Endothelial cell of umbilical vein (primary cell): ENCODE measurements around the gene COL13A1.

Experiments used
- EZH2 ChIP-seq: IDR thresholded peaks from 2 replicates; pipeline ENCODE4 v1.6.1; 2012; ENCODE audit warnings: borderline replicate concordance, low read depth, mild to moderate bottlenecking, moderate library complexity, low read length, inconsistent platforms; ENCODE audit not compliant: severe bottlenecking
- FOS ChIP-seq: IDR thresholded peaks from 2 replicates; pipeline ENCODE4 v1.6.1; 2011; ENCODE audit warnings: mild to moderate bottlenecking, low read length, moderate library complexity, borderline replicate concordance; ENCODE audit not compliant: insufficient read depth
- GATA2 ChIP-seq: IDR thresholded peaks from 2 replicates; pipeline ENCODE4 v1.7.0; 2011; ENCODE audit warnings: low read depth, mild to moderate bottlenecking, moderate library complexity, mixed read lengths, low read length; ENCODE audit not compliant: insufficient read length, insufficient read depth
- JUN ChIP-seq: IDR thresholded peaks from 2 replicates; pipeline ENCODE4 v1.6.1; 2011; ENCODE audit warnings: borderline replicate concordance, low read depth; ENCODE audit not compliant: insufficient read length, insufficient read depth
- MAX ChIP-seq: IDR thresholded peaks from 2 replicates; pipeline ENCODE4 v1.6.1; 2011; ENCODE audit not compliant: insufficient read depth, insufficient read length
- MYC ChIP-seq: IDR thresholded peaks from one replicate; pipeline ENCODE4 v1.6.1; 2011; ENCODE audit warnings: mild to moderate bottlenecking, low read depth, low read length
- POLR2A ChIP-seq: IDR thresholded peaks from 2 replicates; pipeline ENCODE4 v1.6.1; 2012; ENCODE audit warnings: low read depth, mild to moderate bottlenecking, control low read depth, low read length
- POLR2AphosphoS5 ChIP-seq: IDR thresholded peaks from 2 replicates; pipeline ENCODE4 v1.6.1; 2012; ENCODE audit warnings: low read depth, mild to moderate bottlenecking, control low read depth, low read length, moderate library complexity; ENCODE audit not compliant: insufficient read depth
- TF ChIP-seq, protein P1 (sequence below), 2 donors: IDR thresholded peaks; 1 replicate in 1 of 2; 2 replicates in 1 of 2; pipeline ENCODE4 v1.5.1; 2011; ENCODE audit warnings: low read length in 2 of 2, mild to moderate bottlenecking in 2 of 2, moderate library complexity in 2 of 2, control low read depth in 1 of 2, inconsistent platforms in 1 of 2, low read depth in 1 of 2; ENCODE audit not compliant: insufficient read depth in 1 of 2; ENCODE audit errors: extremely low read depth in 1 of 2

DNA sequence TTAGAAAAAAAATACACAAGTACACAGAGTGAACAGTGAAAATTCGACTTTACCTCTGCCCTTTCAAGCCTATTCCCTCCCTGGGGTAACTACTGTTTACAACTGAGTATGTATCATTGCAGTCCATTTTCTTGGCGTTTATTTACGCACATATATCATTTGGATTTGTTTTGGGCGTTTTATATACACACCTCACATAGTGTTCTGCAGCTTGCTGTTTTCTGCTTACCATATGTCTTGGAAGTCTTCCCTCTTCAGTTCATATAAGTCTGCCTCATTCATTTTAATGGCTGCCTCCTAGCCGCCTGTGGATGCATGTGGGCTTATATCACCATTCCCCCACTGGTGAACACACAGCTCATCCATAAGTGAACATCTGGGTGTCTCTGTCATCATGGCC, 41.6 kb upstream of the COL13A1 start:
- TF ChIP-seq, protein P1, sequence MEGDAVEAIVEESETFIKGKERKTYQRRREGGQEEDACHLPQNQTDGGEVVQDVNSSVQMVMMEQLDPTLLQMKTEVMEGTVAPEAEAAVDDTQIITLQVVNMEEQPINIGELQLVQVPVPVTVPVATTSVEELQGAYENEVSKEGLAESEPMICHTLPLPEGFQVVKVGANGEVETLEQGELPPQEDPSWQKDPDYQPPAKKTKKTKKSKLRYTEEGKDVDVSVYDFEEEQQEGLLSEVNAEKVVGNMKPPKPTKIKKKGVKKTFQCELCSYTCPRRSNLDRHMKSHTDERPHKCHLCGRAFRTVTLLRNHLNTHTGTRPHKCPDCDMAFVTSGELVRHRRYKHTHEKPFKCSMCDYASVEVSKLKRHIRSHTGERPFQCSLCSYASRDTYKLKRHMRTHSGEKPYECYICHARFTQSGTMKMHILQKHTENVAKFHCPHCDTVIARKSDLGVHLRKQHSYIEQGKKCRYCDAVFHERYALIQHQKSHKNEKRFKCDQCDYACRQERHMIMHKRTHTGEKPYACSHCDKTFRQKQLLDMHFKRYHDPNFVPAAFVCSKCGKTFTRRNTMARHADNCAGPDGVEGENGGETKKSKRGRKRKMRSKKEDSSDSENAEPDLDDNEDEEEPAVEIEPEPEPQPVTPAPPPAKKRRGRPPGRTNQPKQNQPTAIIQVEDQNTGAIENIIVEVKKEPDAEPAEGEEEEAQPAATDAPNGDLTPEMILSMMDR (IDR thresholded peaks at IDR 0.05; ENCODE audit: extremely low read depth in 1 of 2, insufficient read depth in 1 of 2, low read depth in 1 of 2, low read length in 2 of 2), result no peak
- TF ChIP-seq EZH2 (no peak), POLR2A (no peak), POLR2AphosphoS5 (no peak), GATA2 (no peak), FOS (no peak), MYC (no peak), MAX (no peak), JUN (no peak)
